HCT116 (cell line): ENCODE data around the gene GLRA3. TPM values are rescaled to one million over a fixed set of nuclear protein-coding genes. Genes with fewer than 3 reads are reported as not detected.

Experiments
- ATAC-seq: fragments of 200-7000 bp; cut with Tn5 transposase; 2 replicates; pipeline ENCODE4 v1.9.1; 2020; ENCODE audit warnings: mild to moderate bottlenecking, moderate library complexity
- BruUV-seq: library from RNA; stranded (reverse); fragments of 400-500 nt; replicated peaks from 2 replicates; lab custom pipeline; 2021; lab: Mats Ljungman, UMichigan
- CTCF ChIA-PET: fragments of 300-600 bp; sonication (Branson Sonifier 250); formaldehyde crosslinking; loops from one replicate; lab custom pipeline; 2021; ENCODE audit warnings: antibody characterized with exemption; lab: Charles Lee
- POLR2A ChIA-PET: fragments of 300-600, 350-600 bp; sonication (Branson Sonifier 250); formaldehyde crosslinking; loops from one replicate; lab custom pipeline; 2021; ENCODE audit warnings: antibody characterized with exemption; lab: Charles Lee
- RAD21 ChIA-PET, 2 experiments: fragments of 300-600 bp; sonication (Branson Sonifier 250); formaldehyde crosslinking; loops; one replicate each; lab custom pipeline; 2023; ENCODE audit warnings: low total read pairs in 2 of 2; ENCODE audit not compliant: uncharacterized antibody in 2 of 2, unreplicated experiment in 2 of 2, low non-redundant PET in 1 of 2; lab: Charles Lee
- DNase-seq: peaks from one replicate; pipeline ENCODE4 v3.0.0-alpha.2; 2010; ENCODE audit warnings: low read depth, low spot score
- H2AFZ ChIP-seq: fragments of 200-600 bp; shearing (Covaris generic), sonication (generic); 2 replicates; pipeline ENCODE4 v1.6.1; 2017; ENCODE audit warnings: low read depth, mixed run types, mixed read lengths, antibody characterized with exemption, low read length; ENCODE audit not compliant: poor library complexity, severe bottlenecking
- H3K27ac ChIP-seq: 2 replicates; pipeline ENCODE4 v1.5.1; 2012; ENCODE audit warnings: low read depth, low read length
- H3K27me3 ChIP-seq: fragments of 200-600 bp; sonication (generic); 2 replicates; pipeline ENCODE4 v1.6.1; 2016; ENCODE audit warnings: mixed run types, low read length, mixed read lengths; ENCODE audit not compliant: insufficient read depth
- H3K36me3 ChIP-seq, 2 experiments: fragments of 200-500 bp in 1 of 2; fragments of 200-600 bp in 1 of 2; sonication (Bioruptor generic) in 1 of 2; sonication (generic) in 1 of 2; 2 replicates each; pipeline versions ENCODE4 v1.5.1 to v1.6.1; 2014 to 2016; ENCODE audit warnings: low read length in 2 of 2, inconsistent platforms in 1 of 2, mixed read lengths in 1 of 2, mixed run types in 1 of 2; ENCODE audit not compliant: insufficient read depth in 2 of 2, control insufficient read depth in 1 of 2
- H3K4me1 ChIP-seq, 2 experiments: fragments of 200-600 bp in 1 of 2; sonication (generic) in 1 of 2; 2 replicates each; pipeline versions ENCODE4 v1.5.1 to v1.6.1; 2012 to 2017; ENCODE audit warnings: low read length in 2 of 2, inconsistent platforms in 1 of 2, mild to moderate bottlenecking in 1 of 2, mixed read lengths in 1 of 2, mixed run types in 1 of 2, moderate library complexity in 1 of 2; ENCODE audit not compliant: insufficient read depth in 2 of 2, control insufficient read depth in 1 of 2
- H3K4me2 ChIP-seq: fragments of 200-600 bp; sonication (generic); 2 replicates; pipeline ENCODE4 v1.6.1; 2017; ENCODE audit warnings: mixed run types, low read length, mixed read lengths
- H3K4me3 ChIP-seq, 2 experiments: fragments of 200-600 bp in 1 of 2; sonication (generic) in 1 of 2; replicated peaks in 1 of 2; 2 replicates each; pipeline ENCODE4 v1.5.1; 2011 to 2016; ENCODE audit warnings: low read length in 2 of 2, control low read depth in 1 of 2, low read depth in 1 of 2, mild to moderate bottlenecking in 1 of 2, mixed read lengths in 1 of 2, mixed run types in 1 of 2
- H3K79me2 ChIP-seq: fragments of 200-600 bp; sonication (generic); 2 replicates; pipeline ENCODE4 v1.6.1; 2017; ENCODE audit warnings: mild to moderate bottlenecking, mixed run types, low read length, moderate library complexity, mixed read lengths; ENCODE audit not compliant: insufficient read depth
- H3K9ac ChIP-seq: fragments of 200-600 bp; sonication (generic); 2 replicates; pipeline ENCODE4 v1.6.1; 2016; ENCODE audit warnings: low read length, mixed read lengths
- H3K9me2 ChIP-seq: fragments of 200-600 bp; sonication (generic), shearing (Covaris generic); 2 replicates; pipeline ENCODE4 v1.6.1; 2017; ENCODE audit warnings: mixed run types, mild to moderate bottlenecking, moderate library complexity; ENCODE audit not compliant: insufficient read depth
- H3K9me3 ChIP-seq, 2 experiments: fragments of 200-500 bp in 1 of 2; fragments of 200-600 bp in 1 of 2; sonication (Bioruptor generic) in 1 of 2; sonication (generic) in 1 of 2; 2 replicates each; pipeline ENCODE4 v1.6.1; 2014 to 2017; ENCODE audit warnings: low read length in 2 of 2, mixed read lengths in 2 of 2, inconsistent platforms in 1 of 2, low read depth in 1 of 2, mild to moderate bottlenecking in 1 of 2, mixed run types in 1 of 2, moderate library complexity in 1 of 2; ENCODE audit not compliant: control insufficient read depth in 1 of 2, insufficient read depth in 1 of 2
- H4K20me1 ChIP-seq: fragments of 200-600 bp; sonication (generic), shearing (Covaris generic); 2 replicates; pipeline ENCODE4 v1.6.1; 2017; ENCODE audit warnings: mixed run types, mild to moderate bottlenecking, moderate library complexity; ENCODE audit not compliant: insufficient read depth
- CBX3 ChIP-seq: IDR thresholded peaks from 2 replicates; pipeline ENCODE4 v1.6.1; 2012; ENCODE audit warnings: low read depth
- CEBPB ChIP-seq: IDR thresholded peaks from 2 replicates; pipeline ENCODE4 v1.6.1; 2012; ENCODE audit warnings: low read depth
- EGR1 ChIP-seq: IDR thresholded peaks from 2 replicates; pipeline ENCODE4 v1.6.1; 2012; ENCODE audit warnings: low read depth
- EZH2 ChIP-seq: fragments of 200-600 bp; sonication (generic); IDR thresholded peaks from 2 replicates; pipeline ENCODE4 v1.6.1; 2017; ENCODE audit warnings: antibody characterized with exemption, mixed run types
- FOSL1 ChIP-seq: IDR thresholded peaks from 2 replicates; pipeline ENCODE4 v1.6.1; 2012; ENCODE audit warnings: low read depth
- MAX ChIP-seq: IDR thresholded peaks from 2 replicates; pipeline ENCODE4 v1.6.1; 2012
- POLR2A ChIP-seq: IDR thresholded peaks from 2 replicates; pipeline ENCODE4 v1.7.0; 2011; ENCODE audit warnings: borderline replicate concordance; ENCODE audit not compliant: insufficient read depth, insufficient read length; ENCODE audit errors: extremely low read depth
- RAD21 ChIP-seq: IDR thresholded peaks from 2 replicates; pipeline ENCODE4 v1.6.1; 2012; ENCODE audit warnings: low read depth, mild to moderate bottlenecking
- SP1 ChIP-seq: IDR thresholded peaks from 2 replicates; pipeline ENCODE4 v1.6.1; 2012; ENCODE audit warnings: low read depth
- intact Hi-C: fragments of 100-400 bp; cut with micrococcal nuclease; formaldehyde crosslinking; loops from 2 replicates; pipeline ENCODE4 v1.10.0; 2022
- total RNA-seq: library from RNA; stranded (reverse); gene quantifications from one replicate; pipeline ENCODE4 v1.2.1, GENCODE V29; 2021; ENCODE audit not compliant: unreplicated experiment

The GLRA3 gene
- total RNA-seq, 1 experiment from 2014 or later = not detected

GRCh38 chr4:174689618-174690017, 139.4 kb downstream of the GLRA3 start:
- no peaks in the 10 kb centered on the region for H3K79me2 ChIP-seq
- CTCF ChIA-PET = no interaction called here

GRCh38 chr4:174686826-174687225, 142.2 kb downstream of the GLRA3 start:
- Histone ChIP-seq H3K4me2 (no peak overlapping the region), H3K9me3 (peaks cover 0 to 4% of the 10 kb centered on the region in 2 experiments; a peak in 3 of 4 replicates), H2AFZ (no peak overlapping the region), H3K36me3 (no peaks in the 10 kb centered on the region), H3K27me3 (no peaks in the 10 kb centered on the region), H3K4me1 (peaks cover 0 to 4% of the 10 kb centered on the region in 2 experiments; a peak in 2 of 4 replicates), H3K79me2 (no peaks in the 10 kb centered on the region), H3K27ac (no peak overlapping the region), H4K20me1 (no peaks in the 10 kb centered on the region), H3K4me3 (no peak overlapping the region), H3K9me2 (no peaks in the 10 kb centered on the region), H3K9ac (no peak overlapping the region)
- ChIA-PET RAD21 (no interaction called here), CTCF (no interaction called here), POLR2A (no interaction called here)
- no peak for TF ChIP-seq FOSL1
- no peak for TF ChIP-seq CEBPB
- TF ChIP-seq SP1 = no peak
- TF ChIP-seq POLR2A = no peak
- TF ChIP-seq EGR1 = no peak
- no TSS peak for BruUV-seq
- intact Hi-C loops = no loop called here
- DNase-seq = no peak
- ATAC-seq = no peak

More at GRCh38 chr4:174689618-174690017, 139.4 kb downstream of the GLRA3 start:
- H3K27ac ChIP-seq = no peak overlapping the region
- ATAC-seq (no peak), DNase-seq (no peak)
- H3K4me2 ChIP-seq = no peak overlapping the region
- no peak overlapping the region for H3K9ac ChIP-seq
- no peaks in the 10 kb centered on the region for H4K20me1 ChIP-seq
- H2AFZ ChIP-seq = no peak overlapping the region
- no TSS peak for BruUV-seq
- H3K36me3 ChIP-seq = no peaks in the 10 kb centered on the region
- H3K4me3 ChIP-seq = no peak overlapping the region
- POLR2A ChIA-PET = no interaction called here
- peaks cover 0 to 4% of the 10 kb centered on the region in 2 experiments; a peak in 3 of 4 replicates for H3K9me3 ChIP-seq
- TF ChIP-seq EZH2 (no peak), MAX (no peak), SP1 (no peak), RAD21 (no peak), EGR1 (no peak), CBX3 (no peak), CEBPB (no peak)
- no peaks in the 10 kb centered on the region for H3K9me2 ChIP-seq
- no peaks in the 10 kb centered on the region for H3K4me1 ChIP-seq
- RAD21 ChIA-PET = no interaction called here
- no peaks in the 10 kb centered on the region for H3K27me3 ChIP-seq
- intact Hi-C loops = no loop called here
